Stimulated activated CD4-positive, alpha-beta T cell treated with anti-CD3 and anti-CD28 coated beads, Interleukin-12 subunit alpha, Interleukin-12 subunit beta, amount 100 ng/mL, for 4 hours (primary cell): ENCODE measurements around the gene ABCC4.
"Not testable (repeated sequence)": the region's sequence is repeated elsewhere in the genome, so short reads cannot be mapped to it uniquely, and the experiment has no call there.

Source experiments
- DNase-seq: peaks from one replicate; pipeline ENCODE4 v3.0.0-alpha.2; 2020

The ABCC4 gene

GRCh38 chr13:95193509-95194230 is 107.6 kb downstream of the ABCC4 start:
- DNase-seq: no peak

- no peak for DNase-seq
Observed at GRCh38 chr13:95192998-95193397, 108.3 kb downstream of the ABCC4 start.

GRCh38 chr13:95192564-95192945 is 108.7 kb downstream of the ABCC4 start:
- DNase-seq: not testable (repeated sequence)

GRCh38 chr13:95191821-95192563 is 109.3 kb downstream of the ABCC4 start:
- peak; percentile 65 for DNase-seq

- DNase-seq: no peak
Observed at GRCh38 chr13:95188128-95188527, 113.1 kb downstream of the ABCC4 start.

GRCh38 chr13:95185851-95186250 is 115.4 kb downstream of the ABCC4 start:
- peak; percentile 15 for DNase-seq

GRCh38 chr13:95185311-95185710 is 115.9 kb downstream of the ABCC4 start:
- no peak for DNase-seq

GRCh38 chr13:95184317-95184716 is 116.9 kb downstream of the ABCC4 start:
- no peak for DNase-seq

GRCh38 chr13:95182570-95183265 is 118.5 kb downstream of the ABCC4 start:
- no peak for DNase-seq

- no peak for DNase-seq
Observed at GRCh38 chr13:95181586-95181985, 119.7 kb downstream of the ABCC4 start.

- no peak for DNase-seq
Observed at GRCh38 chr13:95180513-95181245, 120.6 kb downstream of the ABCC4 start.

- no peak for DNase-seq
Observed at GRCh38 chr13:95176611-95177259, 124.5 kb downstream of the ABCC4 start.

- DNase-seq: no peak
Observed at GRCh38 chr13:95174517-95174916, 126.7 kb downstream of the ABCC4 start.

- no peak for DNase-seq
Observed at GRCh38 chr13:95168191-95168590, 133.1 kb downstream of the ABCC4 start.

- DNase-seq: not testable (repeated sequence)
Observed at GRCh38 chr13:95167003-95167402, 134.2 kb downstream of the ABCC4 start.

GRCh38 chr13:95164830-95165229 is 136.4 kb downstream of the ABCC4 start:
- DNase-seq: no peak

GRCh38 chr13:95160112-95160906 is 140.9 kb downstream of the ABCC4 start:
- no peak for DNase-seq

GRCh38 chr13:95159458-95159857 is 141.8 kb downstream of the ABCC4 start:
- DNase-seq: no peak

GRCh38 chr13:95156208-95156607 is 145.0 kb downstream of the ABCC4 start:
- DNase-seq: no peak

- DNase-seq: no peak
Observed at GRCh38 chr13:95155504-95155903, 145.7 kb downstream of the ABCC4 start.

- no peak for DNase-seq
Observed at GRCh38 chr13:95155093-95155492, 146.2 kb downstream of the ABCC4 start.

GRCh38 chr13:95154413-95154886 is 146.8 kb downstream of the ABCC4 start:
- no peak for DNase-seq
